DMS 273 treated with DMSO at 0.1 percent for 48 hours (cell line): ENCODE results near the gene CATSPER1.

Experiments
- DNase-seq: peaks from one replicate; lab custom pipeline; 2025; lab: John Stamatoyannopoulos, UW

Gene CATSPER1

DNA sequence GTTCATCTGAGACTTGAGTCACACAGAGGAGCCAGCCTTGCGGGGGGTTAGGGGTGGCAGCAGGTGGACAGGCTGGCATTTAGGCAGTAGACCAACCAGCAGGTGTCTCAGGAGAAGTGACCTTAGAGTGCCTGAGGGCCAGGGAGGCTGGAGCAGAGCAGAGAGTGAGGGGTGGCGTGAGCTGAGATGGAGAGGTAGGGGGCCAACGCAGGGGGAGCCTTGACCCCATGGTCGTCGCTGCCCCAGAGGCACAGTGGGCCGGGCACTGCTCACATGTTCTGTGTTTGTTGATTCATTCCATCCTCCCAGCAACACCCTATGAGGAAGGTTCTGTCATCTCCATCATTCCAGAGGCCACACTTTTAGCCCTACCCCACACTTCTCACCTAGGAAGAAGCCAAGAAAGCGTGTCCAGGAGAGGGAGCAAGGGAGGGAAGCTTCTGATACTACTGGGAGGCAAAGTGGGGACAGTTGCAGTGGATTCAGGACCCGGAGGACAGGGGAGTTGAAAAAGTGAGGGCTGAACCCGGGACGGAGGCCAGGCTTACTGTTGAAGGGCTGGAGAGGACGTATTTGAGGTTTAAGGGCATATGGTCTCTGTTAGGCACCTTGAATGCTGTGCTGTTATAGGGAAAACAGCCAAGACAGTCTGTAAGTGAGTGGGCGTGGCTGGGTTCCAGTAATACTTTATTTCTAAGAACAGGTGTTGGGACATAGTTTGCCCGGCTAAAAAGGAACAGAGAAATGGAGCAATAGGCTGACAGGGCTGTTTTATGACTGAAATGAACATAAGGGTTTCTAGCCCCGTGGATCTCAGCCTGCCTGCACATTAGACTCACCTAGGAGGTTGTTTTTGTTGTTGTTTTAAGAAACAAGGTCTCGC, 57.4 kb downstream of the CATSPER1 start:
- DNase-seq = no peak

DNA sequence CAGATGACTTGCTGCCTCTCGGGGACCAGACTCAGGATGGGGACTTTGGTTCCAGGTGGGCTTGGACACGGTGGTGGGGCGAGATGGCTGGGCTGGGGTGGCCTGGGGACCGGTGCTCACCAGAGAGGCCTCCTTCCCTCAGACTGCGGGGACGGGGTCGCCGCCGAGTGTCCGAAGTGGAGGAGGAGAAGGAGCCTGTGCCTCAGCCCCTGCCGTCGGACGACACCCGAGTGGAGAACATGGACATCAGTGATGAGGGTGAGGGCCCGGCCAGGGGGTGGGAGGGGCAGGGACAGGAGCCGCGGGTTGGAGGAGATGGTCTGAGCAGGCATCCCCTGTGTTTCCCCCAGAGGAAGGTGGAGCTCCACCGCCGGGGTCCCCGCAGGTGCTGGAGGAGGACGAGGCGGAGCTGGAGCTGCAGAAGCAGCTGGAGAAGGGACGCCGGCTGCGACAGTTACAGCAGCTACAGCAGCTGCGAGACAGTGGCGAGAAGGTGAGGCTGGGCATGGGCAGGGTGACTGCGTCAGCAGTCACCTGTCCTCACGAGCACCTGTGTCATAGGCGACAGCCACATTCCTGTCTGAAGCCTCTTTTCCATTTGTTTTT, 58.8 kb downstream of the CATSPER1 start:
- no peak for DNase-seq
